ENCODE measurements around the gene SIPA1L3.

SIPA1L3 gene

DNA sequence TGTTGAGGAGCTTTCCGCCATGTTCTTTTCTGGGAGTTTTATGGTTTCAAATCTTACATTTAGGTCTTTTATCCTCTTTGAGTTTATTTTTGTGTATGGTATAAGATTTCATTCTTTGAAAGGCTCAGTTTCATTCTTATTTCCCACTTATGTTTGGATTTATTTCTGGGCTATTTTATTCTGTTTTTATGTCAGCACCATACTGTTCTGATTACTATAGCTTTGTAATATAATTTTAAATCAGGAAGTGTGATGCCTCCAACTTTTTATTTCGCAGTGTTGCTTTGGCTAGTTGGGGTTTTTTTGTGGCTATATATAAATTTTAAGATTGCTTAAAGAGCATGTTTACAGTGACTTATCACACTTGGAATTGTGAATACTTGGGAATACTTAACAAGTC lies 135.1 kb downstream of the SIPA1L3 start:
- no peaks in the 10 kb centered on the region for H3K36me3 ChIP-seq
- no peaks in the 10 kb centered on the region for H3K9me3 ChIP-seq
- H3K4me1 ChIP-seq (ENCODE audit: control insufficient read depth in 1 of 2, insufficient read depth in 1 of 2, low read depth in 1 of 2, low read length in 1 of 2) = peaks cover 4 to 7% of the 10 kb centered on the region in 2 experiments
- no peak overlapping the region for H3K4me3 ChIP-seq (ENCODE audit: low read depth in 1 of 2, low read length in 1 of 2)
- TF ChIP-seq CTCF (IDR thresholded peaks at IDR 0.05) = no peak
- no peaks in the 10 kb centered on the region for H3K27me3 ChIP-seq
- H3K27ac ChIP-seq = no peak overlapping the region

DNA sequence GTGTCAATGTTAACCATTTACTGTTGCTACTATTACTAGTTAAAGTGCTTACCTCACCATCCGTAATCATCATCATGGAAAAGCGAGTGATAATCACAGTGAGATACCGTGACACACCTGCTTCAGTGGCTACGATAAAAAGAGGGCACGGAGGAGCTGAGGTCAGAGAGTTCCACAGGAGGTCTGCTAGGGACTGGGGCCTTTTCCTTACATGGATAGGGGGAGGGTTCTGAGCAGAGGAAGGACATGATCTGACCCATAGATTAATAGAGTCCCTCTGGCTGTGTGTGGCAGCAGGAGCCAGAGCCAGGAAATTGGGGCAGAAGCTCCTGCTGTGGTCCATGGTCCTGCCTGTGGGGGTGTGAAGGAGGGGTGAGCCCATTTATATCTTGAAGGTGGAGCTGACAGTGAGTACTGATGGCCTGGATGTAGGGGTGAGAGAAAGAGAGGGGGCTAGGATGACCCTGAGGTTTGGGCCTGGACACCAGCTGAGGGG lies 136.7 kb downstream of the SIPA1L3 start:
- no peak for TF ChIP-seq CTCF (IDR thresholded peaks at IDR 0.05)
- H3K27me3 ChIP-seq = no peaks in the 10 kb centered on the region
- H3K27ac ChIP-seq = no peak overlapping the region

GRCh38 chr19:38044267-38045111 lies 137.5 kb downstream of the SIPA1L3 start:
- peaks cover 27 to 29% of the 10 kb centered on the region in 2 experiments for H3K4me1 ChIP-seq (ENCODE audit: control insufficient read depth in 1 of 2, insufficient read depth in 1 of 2, low read depth in 1 of 2, low read length in 1 of 2)

More for the DNA sequence above, 136.7 kb downstream of the SIPA1L3 start:
- H3K4me3 ChIP-seq (ENCODE audit: low read depth in 1 of 2, low read length in 1 of 2) = no peak overlapping the region
- H3K9me3 ChIP-seq = no peaks in the 10 kb centered on the region
- H3K4me1 ChIP-seq (ENCODE audit: control insufficient read depth in 1 of 2, insufficient read depth in 1 of 2, low read depth in 1 of 2, low read length in 1 of 2) = peaks cover 19 to 23% of the 10 kb centered on the region in 2 experiments
- no peaks in the 10 kb centered on the region for H3K36me3 ChIP-seq

GRCh38 chr19:38045554-38046253 lies 138.7 kb downstream of the SIPA1L3 start:
- Histone ChIP-seq H3K27me3 (no peaks in the 10 kb centered on the region), H3K4me1 (ENCODE audit: control insufficient read depth in 1 of 2, insufficient read depth in 1 of 2, low read depth in 1 of 2, low read length in 1 of 2) (peaks cover 33 to 37% of the 10 kb centered on the region in 2 experiments), H3K27ac (no peak overlapping the region), H3K9me3 (no peaks in the 10 kb centered on the region), H3K36me3 (no peaks in the 10 kb centered on the region), H3K4me3 (ENCODE audit: low read depth in 1 of 2, low read length in 1 of 2) (no peak overlapping the region)
- no peak for TF ChIP-seq CTCF (IDR thresholded peaks at IDR 0.05)

More at GRCh38 chr19:38044267-38045111, 137.5 kb downstream of the SIPA1L3 start:
- H3K27me3 ChIP-seq = no peaks in the 10 kb centered on the region
- no peak overlapping the region for H3K4me3 ChIP-seq (ENCODE audit: low read depth in 1 of 2, low read length in 1 of 2)
- TF ChIP-seq CTCF (IDR thresholded peaks at IDR 0.05) = no peak
- no peaks in the 10 kb centered on the region for H3K36me3 ChIP-seq
- H3K27ac ChIP-seq = no peak overlapping the region
- H3K9me3 ChIP-seq = no peaks in the 10 kb centered on the region

DNA sequence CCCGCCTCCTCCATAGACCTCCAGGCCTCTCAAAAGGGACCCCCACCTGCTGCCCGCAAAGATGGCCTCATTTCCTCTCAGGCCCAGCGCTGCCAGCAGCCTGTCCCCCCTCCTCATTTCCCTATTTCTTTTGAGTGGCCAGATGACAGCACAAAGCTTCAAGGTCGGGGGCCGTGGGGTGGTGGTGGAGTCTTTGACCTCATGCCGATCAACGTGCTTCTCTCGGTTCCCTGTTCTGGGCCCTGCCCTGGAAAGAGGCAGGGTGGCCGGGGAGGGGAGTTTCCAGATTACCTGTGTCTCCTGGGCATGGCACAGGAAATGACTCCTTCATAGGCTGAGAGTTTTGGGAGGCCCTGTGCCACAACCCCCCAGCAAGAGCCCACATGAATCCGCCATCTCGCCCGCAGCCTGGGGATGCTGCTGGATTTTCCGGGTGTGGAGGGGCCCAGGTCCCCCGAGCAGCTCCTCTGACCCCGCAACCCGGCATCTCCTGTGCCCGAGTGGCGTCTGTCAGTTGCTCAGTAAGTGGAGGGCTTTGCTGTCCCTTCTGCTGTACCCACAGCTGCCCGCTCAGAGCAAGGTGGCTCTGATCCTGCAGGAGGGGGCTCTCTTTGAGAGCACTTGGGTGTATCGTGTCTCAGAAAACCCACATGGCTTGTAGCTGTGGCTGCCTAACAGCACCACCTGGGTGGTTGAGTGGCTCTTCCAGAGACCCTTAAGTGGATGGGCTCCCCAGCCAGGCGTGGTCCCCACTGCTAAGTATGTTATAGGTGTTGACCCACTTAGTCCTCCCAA lies 139.4 kb downstream of the SIPA1L3 start:
- peak overlapping the region; percentile 96 for H3K27ac ChIP-seq

More for the DNA sequence above, 139.4 kb downstream of the SIPA1L3 start:
- Histone ChIP-seq H3K36me3 (no peaks in the 10 kb centered on the region), H3K27me3 (no peaks in the 10 kb centered on the region), H3K4me3 (ENCODE audit: low read depth in 1 of 2, low read length in 1 of 2) (no peak overlapping the region), H3K4me1 (ENCODE audit: control insufficient read depth in 1 of 2, insufficient read depth in 1 of 2, low read depth in 1 of 2, low read length in 1 of 2) (peaks cover 33 to 37% of the 10 kb centered on the region in 2 experiments), H3K9me3 (no peaks in the 10 kb centered on the region)
- no peak for TF ChIP-seq CTCF (IDR thresholded peaks at IDR 0.05)
